GM12891 (cell line): ENCODE measurements around the gene TRIO. TPM values are rescaled to one million over a fixed set of nuclear protein-coding genes. Genes with fewer than 3 reads are reported as not detected.
"Not testable (repeated sequence)": the region's sequence is repeated elsewhere in the genome, so short reads cannot be mapped to it uniquely, and the experiment has no call there.

Source experiments
- DNase-seq: peaks from one replicate; pipeline ENCODE4 v3.0.0; 2011; ENCODE audit warnings: low spot score; ENCODE audit not compliant: insufficient read length
- FAIRE-seq: peaks from 2 replicates; lab custom pipeline; 2011; peaks lifted over from hg19 to GRCh38; lab: Jason Lieb, UNC
- PAX5 ChIP-seq: IDR thresholded peaks from 2 replicates; pipeline ENCODE4 v1.6.1; 2011; ENCODE audit warnings: low read length, moderate library complexity, mild to moderate bottlenecking; ENCODE audit not compliant: insufficient read depth, severe bottlenecking
- POLR2A ChIP-seq: IDR thresholded peaks from 2 replicates; pipeline ENCODE4 v1.6.1; 2011; ENCODE audit warnings: low read depth, low read length, control low read depth
- POLR2AphosphoS5 ChIP-seq: IDR thresholded peaks from 2 replicates; pipeline ENCODE4 v1.6.1; 2011; ENCODE audit warnings: low read depth, low read length, control low read depth
- POU2F2 ChIP-seq: IDR thresholded peaks from 2 replicates; pipeline ENCODE4 v1.6.1; 2011; ENCODE audit warnings: low read depth, mild to moderate bottlenecking, control low read depth, low read length, moderate library complexity
- SPI1 ChIP-seq: IDR thresholded peaks from 2 replicates; pipeline ENCODE4 v1.6.1; 2011; ENCODE audit warnings: low read depth, low read length, control low read depth
- TAF1 ChIP-seq: IDR thresholded peaks from 2 replicates; pipeline ENCODE4 v1.6.1; 2011; ENCODE audit warnings: low read depth, low read length, control low read depth
- polyA plus RNA-seq: library from polyadenylated mRNA; unstranded; fragments of >200 nt; gene quantifications from one replicate; pipeline ENCODE4 v1.2.1, GENCODE V29; 2012; ENCODE audit warnings: low read depth, missing spikeins, inconsistent platforms; ENCODE audit not compliant: missing spikeins

The TRIO gene
- 24.2 TPM for polyA plus RNA-seq

DNA sequence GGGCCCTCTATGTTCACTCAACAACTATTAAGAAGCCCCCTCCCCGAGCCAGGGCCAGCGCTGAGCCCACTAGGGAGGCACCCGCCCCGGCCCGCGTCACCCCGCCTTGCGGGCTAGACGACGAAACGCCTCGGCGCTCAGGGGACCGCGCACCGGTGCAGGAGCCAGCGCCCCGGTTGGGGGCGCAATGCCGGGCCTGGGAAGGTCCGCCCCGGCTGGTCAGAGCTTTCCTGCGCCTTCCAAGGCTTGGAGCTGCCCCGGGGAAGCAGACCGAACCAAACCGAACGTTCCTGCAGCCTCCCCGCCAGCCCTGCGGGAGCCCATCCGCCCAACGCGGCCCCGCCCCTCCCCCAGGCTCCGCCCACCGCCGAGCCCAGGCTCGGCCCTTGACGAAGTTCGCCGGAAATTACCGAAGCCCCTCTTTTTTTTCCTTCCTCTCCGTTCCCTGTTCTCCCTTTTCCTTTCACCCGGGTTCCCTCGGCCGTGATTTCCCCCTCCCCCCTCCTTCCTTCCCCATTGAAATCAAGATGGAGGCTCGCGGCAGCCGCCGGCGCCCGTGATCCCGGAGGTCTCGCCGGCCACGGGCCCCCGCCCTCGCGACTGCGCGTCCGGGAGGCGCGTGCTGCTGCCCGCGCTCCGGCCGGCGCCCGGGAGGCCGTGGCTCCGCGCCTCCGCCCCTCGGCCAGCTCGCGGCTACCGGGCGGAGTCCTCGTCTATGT is at the start of gene TRIO:
Gene TRIO (plus strand): TSS at position 516 of the 719 bp plus-strand sequence. CDS start 384 bp downstream, outside the sequence.
- DNase-seq, result peak; percentile 78
- peak; percentile 88 for FAIRE-seq
- no peak for TF ChIP-seq SPI1
- TF ChIP-seq PAX5, result no peak
- TF ChIP-seq POLR2AphosphoS5, result no peak
- TF ChIP-seq POU2F2, result no peak
- no peak for TF ChIP-seq TAF1
- no peak for TF ChIP-seq POLR2A

DNA sequence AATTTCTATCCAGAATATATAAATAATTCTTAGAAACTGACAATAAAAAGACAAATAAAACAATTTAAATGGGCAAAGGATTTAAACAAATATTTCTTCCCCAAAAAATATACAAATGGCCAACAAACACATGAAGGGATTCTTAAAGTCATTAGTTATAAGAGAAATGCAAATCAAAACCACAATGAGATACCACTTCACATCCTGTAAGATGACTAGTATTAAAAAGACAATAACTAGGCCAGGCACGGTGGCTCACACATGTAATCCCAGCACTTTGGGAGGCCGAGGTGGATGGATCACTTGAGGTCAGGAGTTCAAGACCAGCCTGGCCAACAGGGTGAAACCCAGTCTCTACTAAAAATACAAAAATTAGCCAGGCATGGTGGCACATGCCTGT is 45.8 kb upstream of the TRIO start:
- not testable (repeated sequence) for FAIRE-seq, DNase-seq

DNA sequence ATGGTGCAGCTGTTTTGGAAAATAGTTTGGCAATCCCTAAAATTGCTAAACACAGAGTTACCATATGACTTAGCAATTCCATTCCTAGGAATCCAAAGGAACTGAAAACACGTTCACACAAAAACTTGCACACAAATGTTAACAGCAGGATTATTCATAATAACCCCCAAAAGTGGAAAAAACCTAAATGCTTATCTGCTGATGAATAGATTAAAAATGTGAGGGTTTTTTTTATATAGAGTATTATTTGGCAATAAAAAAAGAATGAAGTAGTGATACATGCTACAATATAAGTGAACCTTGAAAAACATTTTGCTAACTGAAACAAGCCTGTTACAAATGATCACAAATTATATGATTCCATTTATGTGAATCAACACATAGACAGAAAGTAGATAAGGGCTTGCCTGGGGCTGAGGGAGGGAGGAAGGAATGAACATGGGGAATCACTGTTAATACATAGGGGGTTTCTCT is 45.1 kb upstream of the TRIO start:
- no peak for FAIRE-seq
- TF ChIP-seq POU2F2 (no peak), SPI1 (no peak), TAF1 (no peak), POLR2AphosphoS5 (no peak), POLR2A (no peak), PAX5 (no peak)
- no peak for DNase-seq

DNA sequence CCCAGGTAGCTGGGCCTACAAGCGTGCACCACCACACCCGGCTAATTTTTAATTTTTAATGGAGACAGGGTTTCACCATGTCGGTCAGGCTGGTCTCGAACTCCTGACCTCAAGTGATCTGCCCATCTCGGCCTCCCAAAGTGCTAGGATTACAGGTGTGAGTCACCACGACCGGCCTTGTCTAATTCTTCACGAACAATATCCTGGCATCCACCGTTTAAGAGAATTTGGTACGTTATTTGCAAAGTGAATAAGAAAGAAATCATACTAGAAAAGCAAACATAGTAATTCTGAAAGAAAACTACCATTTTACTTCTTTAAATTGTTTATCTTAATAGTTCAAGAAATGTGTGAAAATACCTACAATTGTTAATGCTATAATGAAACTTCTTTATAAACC is 42.9 kb upstream of the TRIO start:
- FAIRE-seq (no peak), DNase-seq (no peak)
- TF ChIP-seq POLR2A (no peak), PAX5 (no peak)

DNA sequence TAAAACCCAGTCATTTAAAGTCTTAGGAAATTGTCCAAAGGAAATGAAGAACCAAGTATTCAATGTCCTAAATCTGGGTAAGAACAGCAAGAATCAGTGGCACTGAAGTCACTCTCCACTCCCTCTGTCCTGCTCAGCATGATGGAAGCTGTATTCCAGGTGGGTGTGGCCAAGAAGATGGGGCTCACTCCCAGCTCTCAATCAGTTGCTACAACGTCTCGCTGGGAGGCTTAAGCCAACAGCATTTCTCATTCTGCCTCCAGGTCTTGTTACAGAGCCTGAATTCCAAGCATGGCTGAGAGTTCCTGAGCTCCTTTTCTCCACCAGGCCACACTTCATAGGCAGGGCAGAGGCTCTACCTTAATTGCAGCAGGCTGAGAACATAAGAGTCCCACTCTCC is 41.2 kb upstream of the TRIO start:
- DNase-seq (no peak), FAIRE-seq (no peak)
- TF ChIP-seq PAX5, result no peak
- TF ChIP-seq POLR2A, result no peak
- no peak for TF ChIP-seq TAF1
- TF ChIP-seq POU2F2, result no peak

DNA sequence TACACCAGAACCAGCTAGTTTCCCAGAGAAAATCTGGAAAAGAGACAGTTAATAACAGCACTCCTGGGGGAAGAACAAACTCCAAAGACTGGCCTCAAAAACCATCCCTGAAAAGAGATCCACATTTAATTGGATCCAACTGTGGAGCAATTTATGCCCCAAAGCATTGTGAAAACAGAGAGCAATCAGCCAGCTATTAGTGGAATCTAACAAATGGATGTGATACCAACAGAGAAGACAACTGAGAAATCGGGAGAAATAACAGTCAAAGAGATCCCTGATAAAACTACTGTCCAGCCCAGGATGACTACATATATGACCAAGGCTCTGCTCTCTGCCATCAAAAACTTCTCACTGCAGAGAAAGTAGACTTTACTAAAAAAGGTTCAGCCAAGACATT is 40.5 kb upstream of the TRIO start:
- DNase-seq, result no peak
- no peak for FAIRE-seq
- TF ChIP-seq TAF1 (no peak), POLR2A (no peak), PAX5 (no peak), POLR2AphosphoS5 (no peak), SPI1 (no peak), POU2F2 (no peak)

GRCh38 chr5:14105718-14106410 is 37.3 kb upstream of the TRIO start:
- DNase-seq, result no peak
- TF ChIP-seq POLR2A (no peak), TAF1 (no peak), SPI1 (no peak), POU2F2 (no peak), POLR2AphosphoS5 (no peak), PAX5 (no peak)
- FAIRE-seq, result no peak

GRCh38 chr5:14107536-14107935 is 35.6 kb upstream of the TRIO start:
- TF ChIP-seq POLR2A (no peak), PAX5 (no peak), SPI1 (no peak), TAF1 (no peak), POU2F2 (no peak), POLR2AphosphoS5 (no peak)
- DNase-seq (no peak), FAIRE-seq (peak; percentile 47)

DNA sequence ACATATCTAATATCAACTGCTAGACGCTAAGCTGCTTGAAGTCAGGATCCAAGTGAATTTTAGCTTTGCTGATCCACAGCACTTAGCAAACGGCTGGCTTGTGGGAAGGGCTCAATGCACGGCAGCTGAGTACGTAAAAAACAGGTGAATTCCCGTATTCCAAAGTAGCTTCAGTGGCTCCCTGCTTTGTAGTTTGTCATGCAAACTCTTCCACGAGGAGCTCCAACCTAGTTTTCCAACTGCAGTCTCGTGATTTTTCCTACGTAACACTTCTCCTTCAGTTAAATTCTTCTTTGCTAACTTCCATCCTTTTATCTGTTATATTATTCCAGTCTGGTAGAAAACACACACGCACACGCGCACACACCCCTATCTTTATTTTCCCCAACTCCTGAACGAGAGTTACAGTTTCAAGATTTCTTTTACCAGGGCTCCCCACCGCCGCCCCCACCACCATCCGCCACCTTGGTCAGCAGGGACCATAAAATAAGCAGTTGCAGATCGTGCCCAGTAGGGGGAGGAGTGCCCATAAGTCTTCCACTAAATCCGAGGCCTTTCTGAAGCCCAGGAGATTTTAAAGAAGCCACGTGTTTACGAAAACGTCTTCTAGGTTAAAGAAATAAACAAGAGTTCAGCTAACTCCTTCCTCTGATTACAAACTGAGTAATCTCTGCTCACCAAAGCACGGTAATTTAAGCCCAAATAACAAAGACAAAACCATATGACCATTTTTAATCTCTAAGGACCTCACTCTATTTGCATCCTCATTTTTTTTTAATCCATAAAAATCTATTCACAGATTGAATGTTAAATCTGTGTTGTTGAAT is 34.8 kb upstream of the TRIO start:
- TF ChIP-seq TAF1, result no peak
- TF ChIP-seq SPI1, result no peak
- TF ChIP-seq POU2F2, result no peak
- FAIRE-seq (no peak), DNase-seq (peak; percentile 35)
